HG02938 (cell line): ENCODE measurements around the gene NADSYN1.

Source experiments
- ATAC-seq: cut with Tn5 transposase; IDR thresholded peaks from one replicate; pipeline ENCODE4 v1.9.1; 2021; ENCODE audit warnings: mild to moderate bottlenecking, moderate library complexity; ENCODE audit not compliant: unreplicated experiment

Gene NADSYN1

DNA sequence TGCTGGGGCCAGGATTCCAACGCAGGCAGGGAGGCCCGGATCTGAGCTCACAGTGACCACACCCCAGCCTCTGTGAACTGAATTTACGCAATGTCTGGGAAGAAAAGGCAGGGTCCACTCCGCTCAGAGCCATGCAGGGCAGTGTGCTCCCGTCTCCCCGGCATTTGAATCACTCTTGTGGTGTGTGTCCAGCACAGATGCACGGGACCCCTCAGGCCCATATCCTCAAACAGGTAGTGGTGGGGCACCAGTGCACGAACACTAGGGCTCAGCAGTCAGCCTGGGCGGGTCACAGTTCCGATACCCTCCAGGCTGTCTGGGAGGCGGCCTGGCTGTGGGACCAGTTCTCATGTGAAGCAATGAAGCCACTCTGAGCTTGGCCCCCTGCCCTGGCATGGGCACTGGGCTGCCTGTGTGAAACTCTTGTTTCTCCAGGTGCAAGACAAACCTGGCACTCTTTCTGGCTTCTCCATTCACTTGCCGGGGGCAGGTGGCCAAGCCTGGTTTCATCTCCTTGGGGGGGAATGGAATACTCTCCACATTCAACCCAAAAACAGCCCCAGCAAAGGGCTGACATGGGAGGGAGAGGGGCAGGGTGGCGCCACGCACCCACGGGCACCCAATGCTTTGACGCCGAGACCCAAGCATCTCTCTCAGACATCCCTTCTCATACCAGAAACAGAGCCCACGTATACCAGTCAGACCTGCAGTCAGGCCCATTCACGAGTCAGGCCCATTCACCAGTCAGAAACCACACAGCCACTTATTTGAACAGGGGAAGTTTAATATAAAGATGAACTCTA is 19.2 kb upstream of the NADSYN1 start:
- ATAC-seq: no peak

DNA sequence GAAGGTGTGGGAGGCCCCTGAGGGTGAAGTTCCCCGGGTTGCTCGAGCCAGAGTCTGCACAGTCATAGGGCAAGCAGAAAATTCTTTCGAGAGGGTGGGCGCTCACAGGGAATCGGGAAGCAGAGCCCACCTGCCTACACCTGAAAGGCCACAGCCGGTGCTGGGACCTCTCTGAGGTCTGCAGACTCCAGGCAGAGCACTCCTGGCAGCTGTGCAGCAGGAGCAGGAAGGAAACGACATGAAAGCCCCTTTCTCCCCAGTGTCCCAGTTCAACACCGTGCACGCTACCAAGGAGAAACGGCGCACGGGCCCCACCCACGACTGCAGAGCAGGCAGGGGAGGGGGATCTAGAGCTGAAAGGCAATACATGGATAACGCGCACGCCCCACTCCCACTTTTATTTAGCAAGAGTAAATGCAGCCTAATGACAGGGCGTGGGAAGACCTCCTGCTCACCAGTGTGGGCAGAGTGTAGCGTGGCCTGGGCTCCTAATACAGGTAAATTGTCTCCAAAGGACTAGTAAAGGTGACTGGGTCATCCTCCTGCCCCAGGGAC is 18.4 kb upstream of the NADSYN1 start:
- no peak for ATAC-seq

DNA sequence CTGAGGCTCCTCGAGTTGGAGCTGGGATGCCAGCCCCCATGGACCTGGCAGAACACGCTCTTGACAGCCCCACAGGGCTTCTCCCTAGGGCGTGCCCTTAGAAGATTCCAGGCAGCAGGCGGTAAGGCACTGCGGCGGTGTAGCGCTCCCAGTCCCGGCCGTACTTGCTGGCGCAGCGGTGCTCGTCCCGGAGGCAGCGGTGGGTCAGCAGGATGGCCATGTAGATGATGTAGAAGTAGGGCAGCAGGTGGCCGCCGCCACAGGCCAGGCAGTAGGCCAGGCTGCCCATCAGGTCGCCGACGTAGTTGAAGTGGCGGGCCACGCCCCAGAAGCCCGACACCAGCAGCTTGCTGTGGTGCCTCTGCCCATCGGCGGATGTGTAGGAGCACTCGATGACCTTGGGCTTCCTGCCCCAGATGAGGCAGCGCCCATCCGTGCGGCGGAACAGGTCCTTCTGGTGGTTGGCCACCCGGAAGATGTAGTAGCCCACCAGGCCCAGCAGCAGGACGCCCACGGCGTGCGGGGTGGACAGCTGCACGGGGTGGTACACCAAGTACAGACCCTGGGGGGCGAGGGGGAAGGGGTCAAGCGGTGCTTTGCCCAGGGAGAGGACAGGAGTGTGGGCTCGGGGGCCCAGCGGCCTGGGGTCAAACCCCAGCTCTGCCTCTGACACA is 17.6 kb upstream of the NADSYN1 start:
- no peak for ATAC-seq

DNA sequence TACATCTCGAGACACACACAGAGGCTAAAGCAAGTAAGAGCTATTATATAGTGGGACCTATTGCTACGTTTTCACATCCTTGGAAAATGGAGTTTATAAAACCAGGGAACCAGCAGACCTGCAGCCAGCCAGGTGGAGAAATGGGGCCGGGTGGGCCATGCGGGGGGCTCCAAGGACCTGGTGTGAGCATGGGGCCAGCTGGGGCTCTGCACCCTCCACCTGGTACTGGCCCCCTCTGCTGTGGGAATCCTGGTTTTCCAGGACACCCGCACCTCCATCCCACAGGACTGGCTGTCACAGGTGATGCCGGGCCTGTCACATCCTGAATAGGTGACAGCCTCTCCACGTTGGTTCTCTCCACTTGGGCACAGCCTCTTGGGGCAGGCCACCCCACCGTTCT is 16.1 kb upstream of the NADSYN1 start:
- no peak for ATAC-seq

DNA sequence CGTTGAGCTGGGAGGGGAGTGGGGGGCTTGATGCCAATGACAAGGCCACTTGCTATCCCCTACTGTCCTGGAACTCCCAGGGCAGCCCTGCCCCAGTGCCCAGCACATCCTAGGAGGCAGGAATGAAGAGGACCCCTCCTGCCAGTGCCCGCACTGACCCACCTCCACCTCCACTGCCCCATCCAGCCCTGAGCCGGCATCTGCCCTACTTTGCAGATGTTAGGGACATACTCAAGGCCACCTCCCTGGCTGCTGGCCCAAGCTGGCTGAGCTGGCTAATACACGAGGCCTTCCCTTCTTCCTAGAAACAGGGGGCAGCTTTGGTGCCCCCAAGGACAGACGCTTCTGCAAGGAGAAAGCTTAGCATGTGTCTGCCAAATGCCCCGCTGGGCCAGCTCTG is 15.6 kb upstream of the NADSYN1 start:
- ATAC-seq: no peak

DNA sequence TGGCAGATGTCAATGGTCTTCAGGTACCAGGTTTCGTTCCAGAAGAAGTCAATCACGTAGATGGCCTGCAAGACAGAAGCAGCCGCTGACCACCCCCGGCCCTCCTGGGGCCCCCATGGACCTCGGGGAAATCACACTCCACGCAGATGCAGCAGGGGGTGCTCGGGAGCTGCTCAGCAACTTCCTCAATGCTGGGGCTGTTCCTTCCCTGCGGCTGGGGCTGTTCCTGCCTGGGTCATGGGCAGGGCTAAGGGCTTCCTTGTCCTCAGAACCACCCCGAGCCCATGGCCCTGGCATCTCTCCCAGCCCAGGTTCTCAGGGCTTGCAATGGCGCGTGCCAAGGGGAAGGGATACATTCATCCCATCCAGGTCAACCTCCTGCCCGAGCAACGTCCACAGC is 15.1 kb upstream of the NADSYN1 start:
- ATAC-seq: no peak

DNA sequence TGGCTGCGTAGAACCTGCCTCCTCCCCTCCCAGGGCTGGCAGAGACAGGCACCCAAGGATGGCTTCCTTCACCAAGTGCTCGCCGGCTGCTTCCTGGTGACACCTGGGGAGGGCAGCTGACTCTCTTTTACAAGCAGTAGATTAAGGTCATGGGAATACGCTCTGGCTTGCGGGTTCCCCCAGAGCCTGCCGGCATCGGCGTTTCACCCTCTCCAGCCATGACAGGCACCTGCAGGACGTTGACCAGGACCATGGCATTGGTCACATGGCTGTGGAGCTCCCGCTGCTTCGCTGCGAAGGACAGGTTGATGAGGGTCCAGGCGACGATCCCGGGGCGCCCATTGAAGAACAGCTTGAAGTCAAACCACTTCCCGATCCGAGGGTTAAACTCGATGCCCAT is 14.4 kb upstream of the NADSYN1 start:
- no peak for ATAC-seq

DNA sequence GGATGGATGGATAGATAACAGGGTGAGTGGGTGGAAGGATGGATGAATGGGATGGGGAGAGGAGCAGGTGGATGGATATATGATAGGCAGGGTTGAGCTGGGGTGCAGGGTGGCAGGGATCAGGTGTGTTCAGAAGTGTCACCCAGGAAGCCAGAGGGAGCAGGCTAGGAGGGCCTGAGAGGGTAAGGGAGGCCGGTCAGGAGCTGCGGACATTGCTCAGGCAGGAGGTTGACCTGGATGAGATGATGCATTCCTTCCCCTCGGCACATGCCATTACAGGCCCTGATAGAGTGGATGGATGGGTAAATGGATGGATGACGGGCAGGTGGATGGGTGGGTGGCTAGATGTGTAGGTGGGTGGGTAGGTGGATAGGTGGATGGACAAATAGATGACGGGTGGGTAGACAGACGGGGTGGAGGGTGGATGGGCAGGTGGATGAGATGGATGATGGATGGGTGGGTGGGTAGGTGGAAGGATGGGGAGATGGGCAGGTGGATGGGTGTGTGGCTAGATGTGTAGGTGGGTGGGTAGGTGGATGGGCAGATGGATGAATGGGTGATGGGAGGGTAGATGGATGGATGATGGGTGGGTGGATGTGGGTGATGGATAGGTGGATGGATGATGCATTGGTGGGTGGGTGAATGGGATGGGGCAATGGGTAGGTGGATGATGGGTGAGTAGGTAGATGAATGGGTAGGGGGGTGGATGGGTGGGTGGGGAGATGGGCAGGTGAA is 12.8 kb upstream of the NADSYN1 start:
- no peak for ATAC-seq

DNA sequence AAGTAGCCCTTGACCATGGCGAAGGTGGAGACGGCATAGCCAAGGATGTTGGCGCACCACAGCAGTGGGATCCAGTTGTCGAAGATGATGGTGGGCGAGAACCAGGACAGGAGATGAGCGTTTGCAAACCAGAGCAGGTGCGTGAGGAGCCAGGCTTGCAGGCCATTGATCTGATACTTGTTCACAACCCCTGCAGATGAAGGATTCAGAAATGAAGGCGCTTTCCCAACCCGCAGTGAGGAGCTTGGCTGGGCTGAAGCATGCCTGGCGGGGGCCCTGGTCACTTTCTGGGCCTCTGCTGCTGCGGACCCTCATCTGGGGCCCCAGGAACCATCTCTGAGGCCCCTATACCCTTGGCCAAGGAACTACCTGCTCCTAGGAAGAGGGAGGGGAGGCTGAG is 11.8 kb upstream of the NADSYN1 start:
- no peak for ATAC-seq

DNA sequence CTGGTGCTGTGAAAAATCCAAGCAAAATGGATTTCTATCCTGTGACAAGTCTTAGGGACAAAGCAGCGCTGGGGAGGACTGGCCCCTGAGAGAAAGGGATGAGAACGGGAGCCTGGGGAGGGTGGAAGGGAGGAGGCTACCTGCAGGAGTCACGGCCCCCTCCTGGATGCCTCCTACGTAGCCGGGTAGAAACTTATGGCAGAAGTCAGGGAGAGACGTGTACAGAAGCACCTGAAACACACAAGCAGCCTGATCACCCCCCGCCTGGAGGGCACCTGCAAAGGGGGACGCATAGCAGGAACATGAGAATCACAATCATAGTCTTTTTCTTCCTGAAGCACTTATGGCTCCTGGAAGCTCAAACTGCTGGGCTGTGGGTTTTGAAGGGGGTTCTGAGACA is 10.9 kb upstream of the NADSYN1 start:
- ATAC-seq: no peak

DNA sequence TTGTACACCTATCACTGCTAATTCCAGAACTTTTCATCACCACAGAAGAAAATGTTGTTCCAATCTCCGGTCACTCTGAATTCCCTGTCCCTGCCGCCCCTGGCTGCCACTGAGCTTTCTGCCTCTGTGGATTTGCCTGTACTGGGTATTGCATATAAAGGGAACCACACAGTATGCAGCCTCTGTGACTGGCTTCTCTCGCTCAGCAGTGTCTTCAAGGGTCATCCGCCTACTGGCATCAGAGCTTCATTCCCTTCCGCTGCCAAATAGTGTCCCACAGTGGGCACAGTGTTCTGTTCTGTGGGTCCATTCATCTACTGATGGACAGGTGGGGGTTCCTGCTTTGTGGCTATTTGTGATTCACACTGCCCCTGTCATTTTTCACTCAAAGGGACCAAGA is 10.1 kb upstream of the NADSYN1 start:
- ATAC-seq: no peak

DNA sequence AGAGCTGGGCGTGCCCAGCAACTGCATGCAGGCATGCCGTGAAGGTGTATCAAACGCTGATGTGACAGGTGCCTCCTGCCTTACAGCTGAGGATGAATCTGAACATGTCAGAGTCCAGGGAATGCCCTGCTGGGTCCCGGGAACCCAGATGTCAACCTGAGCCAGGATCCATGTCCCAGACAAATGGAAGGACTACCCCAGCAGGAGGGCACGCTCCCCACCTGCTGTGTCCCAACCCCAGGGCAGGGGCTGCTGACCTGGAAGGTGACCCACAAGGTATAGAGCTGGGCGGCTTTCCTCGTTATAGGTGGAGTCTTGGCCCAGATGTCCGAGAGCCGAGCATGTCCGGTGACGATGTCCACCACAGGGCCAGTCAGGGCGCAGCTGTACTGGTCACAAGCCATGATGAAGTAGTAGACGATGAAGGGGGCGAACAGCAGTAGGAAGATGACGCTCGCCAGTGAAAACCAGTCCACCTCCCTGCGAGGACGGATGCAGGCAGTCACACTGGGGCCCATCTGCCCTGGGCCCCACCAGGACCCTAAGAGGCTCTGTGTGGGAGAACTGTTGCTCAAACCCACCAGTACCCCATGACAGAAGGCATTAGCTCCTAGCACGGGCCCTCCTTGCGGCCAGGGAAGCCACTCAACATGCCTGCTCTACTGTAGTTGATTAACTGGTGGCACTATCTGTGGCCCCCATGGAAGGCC is 9.1 kb upstream of the NADSYN1 start:
- ATAC-seq: no peak

DNA sequence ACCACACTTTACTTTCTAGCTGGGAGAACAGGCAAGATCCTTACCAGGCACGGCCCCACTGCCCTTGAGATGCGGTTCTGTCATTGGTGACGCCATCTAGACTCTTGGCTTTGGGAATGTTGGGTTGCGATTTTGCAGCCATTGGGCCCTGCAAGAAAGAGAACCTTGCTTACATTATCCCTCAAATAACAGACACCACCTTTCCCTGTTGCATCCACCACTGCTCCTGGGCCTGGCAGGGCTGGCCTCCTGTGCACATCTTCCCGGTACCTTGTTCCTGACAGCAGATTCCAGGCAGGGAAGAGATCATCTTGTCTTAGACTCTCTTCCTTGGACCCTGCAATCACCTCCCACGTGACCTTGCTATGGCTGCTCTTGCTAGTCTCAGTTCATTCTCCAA is 8.2 kb upstream of the NADSYN1 start:
- no peak for ATAC-seq

DNA sequence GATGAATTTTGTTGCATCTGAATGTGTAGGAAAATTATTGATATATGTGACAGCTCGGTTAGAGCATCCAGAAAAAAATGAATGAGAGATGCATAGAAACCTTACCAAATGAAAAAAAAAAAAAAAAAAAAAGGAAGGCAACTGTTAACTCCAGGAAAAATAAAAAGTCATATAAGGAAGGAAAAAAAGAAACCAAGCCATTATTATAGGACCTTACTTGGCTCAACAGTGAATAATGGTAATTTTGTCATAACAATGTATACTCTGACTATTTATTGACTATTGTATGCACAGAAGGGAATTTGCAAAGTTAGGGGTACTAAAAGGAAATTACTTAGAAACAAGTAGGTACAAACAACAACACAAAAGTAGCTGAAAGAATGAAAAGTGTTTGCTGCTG is 6.9 kb upstream of the NADSYN1 start:
- no peak for ATAC-seq

DNA sequence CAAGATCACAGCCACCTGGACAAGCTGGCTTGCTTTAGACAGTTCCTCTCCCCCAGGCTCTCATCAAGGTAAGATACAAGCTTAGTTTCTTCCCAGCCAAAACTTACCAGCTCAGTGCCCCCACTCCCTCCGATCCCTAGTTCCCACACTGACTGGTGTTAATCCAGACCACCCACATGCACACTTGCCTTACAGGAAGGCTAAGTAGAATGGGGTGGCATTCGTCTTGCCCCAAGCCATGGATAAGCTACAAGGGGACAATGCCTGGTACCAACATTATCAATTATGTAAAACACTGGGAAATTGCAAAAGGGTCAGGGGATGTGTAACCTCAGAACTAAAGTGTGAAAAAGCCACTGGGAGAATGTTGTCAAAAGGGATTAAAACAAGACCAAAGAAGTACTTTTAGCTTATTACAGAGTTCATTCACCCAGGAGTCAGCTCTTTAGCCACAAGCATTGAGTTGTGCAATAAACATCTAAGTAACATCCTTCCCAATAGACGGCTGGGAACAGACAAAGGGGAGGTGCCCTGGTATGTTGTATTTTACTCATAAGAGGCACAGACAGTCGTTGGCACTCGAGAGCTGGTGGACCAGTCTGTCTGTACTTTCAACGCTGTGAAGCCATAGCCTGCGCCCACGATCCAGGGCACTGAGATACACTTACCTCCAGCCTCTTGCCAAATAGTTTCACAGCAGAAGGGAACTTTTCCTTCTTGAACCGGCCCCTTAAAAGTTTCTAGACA is 5.9 kb upstream of the NADSYN1 start:
- no peak for ATAC-seq

DNA sequence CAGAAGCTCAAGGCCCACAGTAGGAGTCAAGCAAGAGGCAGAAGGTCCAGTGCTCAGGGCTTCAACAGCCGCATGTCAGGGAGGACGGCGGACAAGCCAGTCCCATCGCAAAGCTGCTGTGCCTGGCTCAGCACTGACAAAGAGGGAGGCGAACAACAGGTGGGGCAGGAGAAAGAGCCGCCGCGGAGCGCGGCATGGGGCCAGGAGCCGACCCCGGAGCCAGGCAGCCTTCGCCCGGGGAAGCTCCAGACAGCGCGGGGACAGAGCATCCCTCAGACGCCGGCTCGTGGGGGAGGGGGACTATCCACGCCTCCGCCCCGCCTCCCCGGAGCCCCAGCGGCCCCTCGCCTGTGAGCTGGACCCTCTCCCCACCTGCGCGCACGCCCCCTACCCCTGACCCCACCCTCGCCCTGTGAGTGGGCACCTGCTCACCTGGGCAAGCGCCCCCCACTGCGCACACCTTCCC is 5.2 kb upstream of the NADSYN1 start:
- ATAC-seq: no peak

DNA sequence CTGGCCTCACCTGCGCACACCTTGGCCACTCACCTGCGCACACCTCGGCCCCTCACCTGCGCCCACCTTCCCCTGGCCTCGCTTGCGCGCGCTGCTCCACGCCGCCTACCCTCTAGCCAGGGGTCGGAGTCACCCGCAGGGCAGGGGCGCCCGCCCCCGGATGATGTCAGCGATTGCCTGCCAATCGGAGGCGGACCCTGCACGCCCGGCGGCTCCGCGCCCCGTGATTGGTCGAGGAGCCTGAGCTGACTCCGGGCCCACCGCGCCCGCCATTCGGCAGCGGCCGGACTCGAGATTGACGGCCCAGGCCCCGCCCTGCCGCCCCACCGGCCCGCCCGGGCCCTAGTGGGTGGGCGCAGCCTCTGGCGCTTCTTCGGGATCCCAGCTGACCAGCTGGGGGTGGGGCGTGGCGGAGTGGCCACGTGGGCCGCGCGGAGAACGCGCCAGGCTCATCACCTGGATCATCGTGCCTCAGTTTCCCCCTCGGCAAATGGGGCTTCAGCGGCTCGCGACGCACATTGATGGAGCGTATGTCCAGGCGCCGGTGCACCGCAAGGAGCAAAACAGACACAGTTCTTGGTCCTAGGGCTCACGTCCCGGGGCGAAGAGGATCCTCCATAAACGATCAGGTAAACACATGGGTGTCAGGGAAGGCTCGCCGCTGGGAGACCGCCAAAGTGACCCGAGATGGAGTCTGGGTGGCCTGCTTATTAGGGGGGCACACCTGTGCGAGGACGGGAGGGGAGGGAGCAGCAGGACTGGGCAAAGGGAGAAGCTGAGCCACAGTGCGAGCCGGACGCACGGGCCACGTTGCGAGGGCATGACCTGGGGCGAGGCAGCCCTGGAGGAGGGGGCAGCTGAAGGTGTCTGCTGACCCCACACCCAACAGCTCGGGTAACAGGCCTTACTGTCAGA is 4.5 kb upstream of the NADSYN1 start, which contains the start of gene DHCR7:
DHCR7 (minus strand) TSS at position 137 of the 915 bp plus-strand sequence. CDS start 3,441 bp downstream, outside the sequence.
- peak; percentile 60 for ATAC-seq

DNA sequence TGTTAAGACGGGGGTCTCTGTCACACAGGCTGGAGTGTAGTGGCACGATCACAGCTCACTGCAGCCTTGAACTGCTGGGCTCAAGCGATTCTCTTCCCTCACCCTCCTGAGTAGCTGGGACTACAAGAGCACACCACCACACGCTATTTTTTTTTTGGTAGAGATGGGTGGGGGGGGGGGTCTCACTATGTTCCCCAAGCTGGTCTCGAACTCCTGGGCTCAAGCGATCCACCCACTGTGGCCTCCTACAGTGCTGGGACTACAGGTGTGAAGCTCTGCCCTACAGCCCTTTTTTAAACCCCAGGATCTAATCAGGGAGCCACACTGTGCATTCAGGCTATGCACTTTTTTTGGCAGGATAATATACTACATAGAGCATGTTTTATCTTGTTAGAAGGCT is 3.4 kb upstream of the NADSYN1 start:
- ATAC-seq: no peak

DNA sequence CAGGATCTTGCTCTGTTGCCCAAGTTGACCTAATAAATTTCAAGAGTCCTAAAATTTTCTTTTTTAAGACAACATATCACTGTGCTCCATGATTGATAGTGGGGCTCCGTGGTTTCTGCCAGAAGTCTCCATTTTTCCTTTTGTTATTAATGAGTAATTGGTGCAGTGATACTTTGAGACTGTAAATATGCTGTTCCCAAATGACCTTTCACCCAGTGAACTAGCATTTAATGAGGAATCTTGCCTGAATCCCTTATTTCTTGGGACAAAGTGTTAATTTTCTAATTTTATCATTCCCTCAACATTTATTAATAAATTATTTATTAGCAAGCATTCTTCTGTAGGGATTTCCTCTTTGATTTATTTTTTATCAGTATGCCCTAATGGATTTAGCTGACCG is 2.5 kb upstream of the NADSYN1 start:
- no peak for ATAC-seq
